KG1 (cell line): ENCODE results near the gene TRPV4.

ENCODE experiments used
- DNase-seq: peaks from one replicate; lab custom pipeline; 2025; lab: John Stamatoyannopoulos, UW

The TRPV4 gene

GRCh38 chr12:109739747-109740693 lies 93.2 kb downstream of the TRPV4 start:
- DNase-seq: no peak

GRCh38 chr12:109738878-109739665 lies 94.1 kb downstream of the TRPV4 start:
- no peak for DNase-seq

- no peak for DNase-seq
These were observed 95.0 kb downstream of the TRPV4 start for GRCh38 chr12:109738209-109738608.

- no peak for DNase-seq
These were observed 95.6 kb downstream of the TRPV4 start for GRCh38 chr12:109737631-109738030.

GRCh38 chr12:109737126-109737525 lies 96.1 kb downstream of the TRPV4 start:
- no peak for DNase-seq

GRCh38 chr12:109736552-109737108 lies 96.6 kb downstream of the TRPV4 start:
- no peak for DNase-seq

- DNase-seq: no peak
These were observed 97.2 kb downstream of the TRPV4 start for GRCh38 chr12:109735825-109736551.

- no peak for DNase-seq
These were observed 98.1 kb downstream of the TRPV4 start for GRCh38 chr12:109735051-109735521.

GRCh38 chr12:109734219-109735000 lies 98.8 kb downstream of the TRPV4 start:
- DNase-seq: no peak
